GM11168 (cell line): Measurements from ENCODE around the gene BUB3.

Experiments used
- in situ Hi-C: fragments of 300-500 bp; cut with MboI; formaldehyde crosslinking; loops from one replicate; pipeline ENCODE4 v1.12.0; 2022; ENCODE audit warnings: low sequenced_read_pairs; ENCODE audit not compliant: unreplicated experiment

BUB3 gene

GRCh38 chr10:123183724-123184123, 29.5 kb downstream of the BUB3 start:
- in situ Hi-C loops: no loop called here

DNA sequence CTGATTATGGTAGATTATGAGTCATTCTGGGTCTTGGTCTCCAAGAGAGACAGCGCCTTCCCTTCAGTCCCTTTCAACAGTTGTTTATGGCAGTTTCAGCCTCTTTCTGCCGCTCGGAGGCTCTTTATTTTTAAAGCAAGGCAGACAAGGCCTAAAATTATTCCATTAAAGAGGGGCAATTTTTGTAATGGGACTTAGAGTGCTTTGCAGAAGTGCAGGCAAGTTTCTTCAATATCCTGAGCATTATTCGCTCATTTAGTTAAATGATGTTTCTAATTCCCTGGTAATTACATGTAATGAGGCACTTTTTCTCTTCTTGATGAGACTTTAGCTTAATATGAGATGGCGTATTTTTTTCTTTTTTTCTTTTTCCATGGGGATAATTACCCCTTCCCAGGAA, 33.6 kb downstream of the BUB3 start:
- in situ Hi-C loops: no loop called here

- in situ Hi-C loops: no loop called here
These were observed 37.7 kb downstream of the BUB3 start for GRCh38 chr10:123191886-123192285.

DNA sequence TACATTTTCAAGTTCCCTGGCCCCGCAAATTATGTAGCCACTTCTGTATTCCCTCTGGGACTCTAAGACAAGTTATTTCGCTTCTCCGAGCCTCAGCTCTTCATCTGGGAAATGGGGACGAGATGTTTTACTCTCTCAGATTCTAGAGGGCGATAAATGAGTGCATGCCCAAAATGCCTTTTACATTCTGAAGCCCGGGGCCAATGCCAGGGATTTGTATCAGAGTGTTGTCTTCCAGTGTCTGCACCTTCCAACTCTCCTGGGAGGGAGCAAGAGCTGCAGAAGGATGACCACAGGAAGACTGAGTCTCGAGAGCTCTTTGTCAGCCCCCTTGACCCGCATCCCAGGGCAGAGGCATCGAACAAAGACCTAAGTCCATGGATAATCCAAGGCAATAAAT, 39.9 kb downstream of the BUB3 start:
- in situ Hi-C loops: no loop called here

DNA sequence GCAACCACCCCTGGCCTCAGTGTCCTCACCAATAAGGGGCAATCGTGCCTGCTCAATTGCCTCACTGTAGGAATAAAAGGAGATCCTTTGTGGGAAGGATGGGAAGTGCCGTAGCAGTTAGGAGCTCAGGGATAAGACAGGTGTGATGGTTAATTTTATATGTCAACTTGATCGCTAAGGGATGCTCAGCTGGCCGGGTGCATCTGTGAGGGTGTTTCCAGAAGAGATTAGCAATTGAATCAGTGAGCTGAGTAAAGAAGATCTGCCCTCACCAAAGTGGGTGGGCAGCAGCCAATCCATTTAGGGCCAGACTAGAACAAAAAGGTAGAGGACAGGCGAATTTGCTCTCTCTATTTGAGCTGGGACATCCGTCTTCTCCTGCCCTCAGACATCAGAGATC, 46.3 kb downstream of the BUB3 start:
- in situ Hi-C loops: no loop called here

DNA sequence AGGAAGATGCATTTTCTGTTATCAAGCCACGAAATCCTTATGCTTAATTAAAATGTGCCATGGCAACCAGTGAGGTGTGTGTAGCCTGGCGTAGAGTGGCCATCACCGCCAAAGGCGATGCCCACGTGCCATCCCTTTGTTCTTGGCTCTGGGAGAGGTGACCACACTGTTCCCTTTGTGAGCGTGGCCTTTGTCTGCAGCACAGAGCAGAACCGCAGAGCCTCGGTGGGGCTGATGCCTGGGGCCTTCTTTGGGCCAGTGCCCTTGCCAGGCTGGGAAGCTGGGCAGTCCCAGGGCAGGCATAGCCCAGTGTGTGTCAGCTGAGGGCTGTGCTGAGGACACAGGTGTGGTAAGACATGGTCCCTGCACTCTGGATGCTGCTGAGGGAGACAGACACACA, 48.3 kb downstream of the BUB3 start:
- in situ Hi-C loops: no loop called here

DNA sequence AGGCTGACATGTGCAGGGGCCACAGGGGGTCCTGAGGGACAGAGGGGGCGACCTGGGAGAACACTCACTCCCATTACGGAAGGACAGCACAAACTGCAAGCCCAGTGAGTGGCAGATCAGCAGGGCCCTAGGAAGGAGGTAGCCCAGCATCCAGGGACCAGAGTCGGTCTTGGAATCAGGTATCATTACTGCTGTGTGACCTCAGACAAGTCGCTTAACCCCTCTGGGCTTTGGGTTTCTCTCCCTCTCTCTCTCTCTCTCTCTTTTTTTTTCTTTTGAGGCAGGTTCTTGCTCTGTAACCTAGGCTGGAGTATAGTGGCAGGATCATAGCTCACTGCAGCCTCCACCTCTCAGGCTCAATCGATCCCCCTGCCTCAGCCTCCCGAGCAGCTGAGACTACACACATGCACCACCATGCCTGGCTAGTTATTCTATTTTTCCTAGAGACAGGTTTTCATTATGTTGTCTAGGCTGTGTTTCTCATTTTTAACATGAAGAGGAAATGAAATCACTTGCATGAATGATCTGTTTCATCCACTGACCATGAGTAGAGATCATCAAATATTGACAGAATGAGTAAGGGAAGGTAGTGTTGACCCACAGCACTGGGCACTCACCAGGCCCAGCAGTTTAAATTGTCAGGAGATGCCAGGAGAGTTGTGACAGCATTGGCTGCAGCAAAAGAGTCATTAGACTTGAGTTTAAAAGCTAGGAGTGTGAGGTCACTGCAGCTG, 49.4 kb downstream of the BUB3 start:
- in situ Hi-C loops: no loop called here

GRCh38 chr10:123204127-123204461, 49.9 kb downstream of the BUB3 start:
- in situ Hi-C loops: no loop called here

DNA sequence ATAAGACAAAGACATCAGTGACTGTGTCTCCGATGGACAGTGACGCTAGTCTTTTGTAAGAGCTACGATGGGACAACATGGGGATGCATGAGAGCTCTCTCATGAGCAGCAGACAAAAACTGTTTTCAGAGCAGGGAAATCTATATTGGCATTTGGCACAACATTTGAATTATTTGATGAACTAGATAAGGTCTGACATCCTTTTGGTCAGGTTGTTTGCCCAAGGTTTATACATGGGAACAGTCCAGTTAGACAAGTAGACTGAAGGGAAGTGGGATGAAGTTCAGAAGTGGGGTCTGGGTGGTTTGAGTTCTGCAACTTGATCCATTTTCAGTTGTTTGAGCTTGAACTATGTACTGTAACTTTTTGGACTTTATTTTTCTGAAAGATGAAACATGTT, 50.8 kb downstream of the BUB3 start:
- in situ Hi-C loops: no loop called here

GRCh38 chr10:123212063-123212462, 57.9 kb downstream of the BUB3 start:
- in situ Hi-C loops: no loop called here

- in situ Hi-C loops: no loop called here
These were observed 58.4 kb downstream of the BUB3 start for GRCh38 chr10:123212640-123213039.

- in situ Hi-C loops: no loop called here
These were observed 59.0 kb downstream of the BUB3 start for GRCh38 chr10:123213192-123213591.
